ENCODE measurements around the gene MCM3AP.

Gene MCM3AP

DNA sequence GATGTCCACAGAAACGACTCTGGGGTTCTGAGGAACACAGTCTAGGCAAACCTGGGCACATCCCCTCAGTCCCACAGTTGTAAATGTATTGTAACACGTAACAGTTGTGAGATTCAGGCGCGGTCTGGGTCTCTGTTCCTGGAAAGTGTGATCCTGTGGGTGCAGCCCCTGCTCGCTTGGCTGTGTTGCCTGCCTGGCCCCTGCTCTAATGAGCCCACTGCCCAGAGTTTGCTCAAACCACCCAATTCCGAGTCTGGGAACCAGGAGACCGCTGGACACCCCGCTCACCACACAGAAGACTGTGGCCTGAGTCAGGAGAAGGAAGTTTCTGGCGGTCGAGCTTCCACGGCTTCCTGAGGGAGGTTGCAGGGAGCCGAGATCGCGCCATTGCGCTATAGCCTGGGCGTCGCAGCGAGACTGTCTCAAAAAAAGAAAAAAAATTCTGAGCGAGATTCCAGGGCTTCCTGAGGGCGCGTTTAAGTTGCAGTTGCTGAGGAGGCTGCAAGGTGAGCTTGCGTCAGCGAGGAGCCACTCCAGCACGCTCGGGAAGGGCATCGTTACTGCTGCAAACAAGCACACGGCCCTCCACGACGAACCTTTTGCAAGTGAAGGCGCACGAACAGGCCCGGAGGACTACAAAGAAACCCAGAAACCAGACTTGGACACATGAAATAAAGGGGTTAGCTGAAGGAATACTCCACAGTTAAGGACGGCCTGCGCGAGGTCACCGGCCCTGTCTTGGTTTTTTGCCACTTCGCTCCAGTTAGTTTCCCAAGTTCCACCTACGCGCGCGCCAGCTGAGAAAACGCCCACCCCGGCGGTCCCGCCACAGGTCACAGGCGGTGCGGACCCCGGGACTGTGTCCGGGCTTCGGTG lies 37.2 kb upstream of the MCM3AP start:
- TF ChIP-seq, protein P1, sequence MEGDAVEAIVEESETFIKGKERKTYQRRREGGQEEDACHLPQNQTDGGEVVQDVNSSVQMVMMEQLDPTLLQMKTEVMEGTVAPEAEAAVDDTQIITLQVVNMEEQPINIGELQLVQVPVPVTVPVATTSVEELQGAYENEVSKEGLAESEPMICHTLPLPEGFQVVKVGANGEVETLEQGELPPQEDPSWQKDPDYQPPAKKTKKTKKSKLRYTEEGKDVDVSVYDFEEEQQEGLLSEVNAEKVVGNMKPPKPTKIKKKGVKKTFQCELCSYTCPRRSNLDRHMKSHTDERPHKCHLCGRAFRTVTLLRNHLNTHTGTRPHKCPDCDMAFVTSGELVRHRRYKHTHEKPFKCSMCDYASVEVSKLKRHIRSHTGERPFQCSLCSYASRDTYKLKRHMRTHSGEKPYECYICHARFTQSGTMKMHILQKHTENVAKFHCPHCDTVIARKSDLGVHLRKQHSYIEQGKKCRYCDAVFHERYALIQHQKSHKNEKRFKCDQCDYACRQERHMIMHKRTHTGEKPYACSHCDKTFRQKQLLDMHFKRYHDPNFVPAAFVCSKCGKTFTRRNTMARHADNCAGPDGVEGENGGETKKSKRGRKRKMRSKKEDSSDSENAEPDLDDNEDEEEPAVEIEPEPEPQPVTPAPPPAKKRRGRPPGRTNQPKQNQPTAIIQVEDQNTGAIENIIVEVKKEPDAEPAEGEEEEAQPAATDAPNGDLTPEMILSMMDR (IDR thresholded peaks at IDR 0.05; ENCODE audit: insufficient read depth, low read length, missing control alignments), result no peak
- ChIA-PET POLR2A (interaction anchor here (1.9 kb wide), 1 partner anchor 36 kb away, joined by 4 read pairs; the partner anchor contains the start of gene YBEY), CTCF (interaction anchor here (1.0 to 1.7 kb wide), 2 partner anchors 92 to 179 kb away, joined by 4 read pairs; no protein-coding TSS in a partner anchor)
- DNase-seq (ENCODE audit: low read depth, low spot score), result no peak
- peak overlapping the region; percentile 77 for H3K4me3 ChIP-seq (ENCODE audit: low read depth, low read length)

DNA sequence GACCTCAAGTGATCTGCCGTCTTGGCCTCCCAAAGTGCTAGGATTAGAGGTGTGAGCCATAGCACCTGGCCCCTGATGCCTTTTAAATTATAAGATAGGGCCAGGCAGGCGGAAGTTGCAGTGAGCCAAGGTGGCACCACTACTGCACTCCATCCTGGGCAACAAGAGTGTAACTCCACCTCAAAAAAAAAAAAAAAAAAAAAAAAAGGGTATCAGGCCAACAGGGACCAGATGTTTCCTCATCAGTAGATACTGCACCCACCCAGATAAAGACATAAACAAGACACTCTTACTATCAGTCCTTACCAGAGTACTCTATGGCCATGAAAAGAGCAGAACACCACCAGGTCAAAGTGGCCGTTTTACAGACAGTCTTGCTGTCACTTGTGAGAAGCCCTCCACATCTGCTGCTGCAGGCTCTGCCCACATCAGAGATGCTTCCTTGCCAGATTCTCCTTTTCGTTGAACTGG lies 35.0 kb upstream of the MCM3AP start:
- TF ChIP-seq, protein P1 (IDR thresholded peaks at IDR 0.05; ENCODE audit: insufficient read depth, low read length, missing control alignments), result no peak
- ChIA-PET POLR2A (no interaction called here), CTCF (no interaction called here)
- H3K4me3 ChIP-seq (ENCODE audit: low read depth, low read length), result no peak overlapping the region
- no peak for DNase-seq (ENCODE audit: low read depth, low spot score)

DNA sequence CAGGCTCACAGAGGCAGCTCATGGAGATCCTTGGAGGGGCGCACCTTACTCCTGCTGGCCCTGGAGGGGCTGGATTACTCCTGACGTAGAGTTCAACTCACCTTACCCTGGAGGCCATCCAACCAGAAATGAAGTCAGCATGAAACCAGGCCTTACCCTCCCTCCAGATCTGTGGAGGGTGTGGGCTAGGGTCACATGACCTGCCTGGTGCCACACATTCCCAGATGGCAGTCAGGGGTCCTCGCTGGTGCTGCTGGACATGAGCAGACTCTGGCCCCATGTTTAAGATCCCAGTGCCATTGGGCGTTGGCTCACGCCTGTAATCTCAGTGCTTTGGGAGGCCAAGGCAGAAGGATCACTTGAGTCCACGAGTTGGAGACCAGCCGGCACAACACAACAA lies 33.8 kb upstream of the MCM3AP start:
- ChIA-PET CTCF (interaction anchor here (1.0 kb wide), 1 partner anchor 18 kb away, joined by 3 read pairs; no protein-coding TSS in a partner anchor), POLR2A (no interaction called here)
- no peak for DNase-seq (ENCODE audit: low read depth, low spot score)
- H3K4me3 ChIP-seq (ENCODE audit: low read depth, low read length), result no peak overlapping the region
- TF ChIP-seq, protein P1 (IDR thresholded peaks at IDR 0.05; ENCODE audit: insufficient read depth, low read length, missing control alignments), result no peak

DNA sequence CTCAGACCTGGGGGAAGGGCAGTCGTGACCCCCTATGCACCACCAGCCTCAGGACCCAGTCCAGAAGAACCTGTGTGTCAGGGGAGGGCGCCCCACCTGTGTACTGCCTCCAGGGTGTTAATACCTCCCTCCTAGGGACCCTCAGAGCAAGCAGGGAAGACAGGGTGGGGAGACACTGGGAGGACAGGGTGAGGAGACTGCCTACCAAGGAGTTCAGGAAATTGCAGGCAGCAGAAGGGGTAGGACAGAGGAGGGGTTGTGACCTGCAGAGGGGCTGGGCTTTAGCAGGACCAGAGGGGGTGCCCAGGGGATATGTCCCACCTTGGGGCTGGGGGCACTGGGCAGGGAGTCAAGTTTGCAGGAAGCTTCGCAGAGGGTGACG lies 33.0 kb upstream of the MCM3AP start:
- H3K4me3 ChIP-seq (ENCODE audit: low read depth, low read length), result no peak overlapping the region
- DNase-seq (ENCODE audit: low read depth, low spot score), result no peak
- CTCF ChIA-PET, result interaction anchor here (1.0 kb wide), 1 partner anchor 18 kb away, joined by 3 read pairs; no protein-coding TSS in a partner anchor
- POLR2A ChIA-PET, result no interaction called here
- TF ChIP-seq, protein P1 (IDR thresholded peaks at IDR 0.05; ENCODE audit: insufficient read depth, low read length, missing control alignments), result no peak

DNA sequence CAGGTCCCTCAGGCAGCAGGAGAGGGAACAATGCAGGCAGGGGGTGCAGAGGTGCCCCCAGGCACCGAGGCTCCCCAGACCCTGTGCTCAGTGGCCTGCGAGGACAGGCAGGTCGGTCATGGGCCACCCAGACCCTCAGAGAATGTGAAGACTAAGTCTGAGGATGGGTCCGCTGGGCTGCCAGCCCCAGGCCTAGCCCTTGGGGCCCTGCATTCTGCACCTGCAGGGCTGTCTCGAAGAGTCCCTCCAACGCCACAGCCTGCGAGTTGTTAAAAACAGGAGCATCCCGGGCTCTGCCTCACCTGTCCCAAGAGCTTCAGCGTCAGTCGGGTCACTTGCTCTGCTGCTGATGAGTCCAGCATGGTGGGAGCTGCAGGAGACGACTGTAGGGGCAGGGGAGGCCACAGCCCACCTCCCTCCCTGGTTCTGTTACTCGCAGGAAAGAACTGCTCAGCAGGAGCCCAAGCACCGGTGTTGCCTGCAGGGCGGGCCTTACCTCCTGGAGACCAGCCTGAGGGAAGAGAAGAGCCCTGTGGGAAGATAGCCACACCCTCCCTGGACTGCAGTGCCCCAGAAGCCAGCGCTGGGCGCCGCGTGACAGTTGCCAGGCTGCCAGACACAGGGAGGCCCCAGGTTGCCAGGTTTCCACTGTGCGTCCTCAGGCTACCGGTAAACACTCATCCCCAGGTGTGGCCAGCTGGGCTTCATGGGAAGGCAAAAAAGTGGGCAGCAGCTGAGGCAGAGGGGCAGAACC lies 32.5 kb upstream of the MCM3AP start:
- POLR2A ChIA-PET, result no interaction called here
- no peak for DNase-seq (ENCODE audit: low read depth, low spot score)
- no peak overlapping the region for H3K4me3 ChIP-seq (ENCODE audit: low read depth, low read length)
- CTCF ChIA-PET, result interaction anchor here (1.0 kb wide), 1 partner anchor 17 kb away, joined by 3 read pairs; no protein-coding TSS in a partner anchor
- TF ChIP-seq, protein P1 (IDR thresholded peaks at IDR 0.05; ENCODE audit: insufficient read depth, low read length, missing control alignments), result no peak
